GM12878 (cell line): ENCODE data around the gene LFNG. TPM values are rescaled to one million over a fixed set of nuclear protein-coding genes. Genes with fewer than 3 reads are reported as not detected.

Experiments used
- ATAC-seq: fragments of 200-7000 bp; cut with Tn5 transposase; 3 replicates; pipeline ENCODE4 v1.9.1; 2020; ENCODE audit warnings: mild to moderate bottlenecking, moderate library complexity
- BruUV-seq: library from RNA; stranded (reverse); fragments of 400-500 nt; replicated peaks from 2 replicates; lab custom pipeline; 2021; lab: Mats Ljungman, UMichigan
- CTCF ChIA-PET: fragments of 300-600 bp; sonication (Branson Sonifier 250); formaldehyde crosslinking; extraction: SDS; loops from one replicate; lab custom pipeline; 2021; ENCODE audit warnings: inconsistent platforms; lab: Yijun Ruan, JAX
- POLR2A ChIA-PET: fragments of 350-600 bp; formaldehyde crosslinking; extraction: SDS; loops from one replicate; lab custom pipeline; 2021; ENCODE audit warnings: inconsistent platforms; lab: Charles Lee
- RAD21 ChIA-PET: fragments of 300-600 bp; sonication (Branson Sonifier 250); formaldehyde crosslinking; loops from one replicate; lab custom pipeline; 2023; ENCODE audit warnings: antibody characterized with exemption; ENCODE audit not compliant: unreplicated experiment; lab: Charles Lee
- SMC1A ChIA-PET: fragments of 300-600 bp; sonication (Branson Sonifier 250); formaldehyde crosslinking; loops from one replicate; lab custom pipeline; 2023; ENCODE audit not compliant: unreplicated experiment, uncharacterized antibody; lab: Charles Lee
- DNase-seq: peaks from one replicate; pipeline ENCODE4 v3.0.0-alpha.2; 2011; ENCODE audit warnings: low read depth, low spot score
- FAIRE-seq: peaks from 3 replicates; lab custom pipeline; 2011; peaks lifted over from hg19 to GRCh38; lab: Jason Lieb, UNC
- H2AFZ ChIP-seq: 2 replicates; pipeline ENCODE4 v1.6.0; 2011; ENCODE audit warnings: low read depth, low read length, control low read depth; ENCODE audit not compliant: control insufficient read depth
- H3K27ac ChIP-seq: 2 replicates; pipeline ENCODE4 v1.5.1; 2011; ENCODE audit warnings: control low read depth; ENCODE audit not compliant: control insufficient read depth, insufficient read depth
- H3K27me3 ChIP-seq, 2 experiments: replicated peaks in 1 of 2; 2 replicates each; pipeline versions ENCODE4 v1.6.0 to v1.6.1; 2011; ENCODE audit warnings: low read length in 1 of 2; ENCODE audit not compliant: control insufficient read depth in 2 of 2, insufficient read depth in 2 of 2
- H3K36me3 ChIP-seq, 2 experiments: 2 replicates each; pipeline ENCODE4 v1.5.1; 2011; ENCODE audit warnings: low read length in 1 of 2; ENCODE audit not compliant: control insufficient read depth in 2 of 2, insufficient read depth in 2 of 2
- H3K4me1 ChIP-seq: 2 replicates; pipeline ENCODE4 v1.6.1; 2011; ENCODE audit warnings: mild to moderate bottlenecking, low read length, moderate library complexity, mixed read lengths; ENCODE audit not compliant: control insufficient read depth, insufficient read depth
- H3K4me2 ChIP-seq: 2 replicates; pipeline ENCODE4 v1.6.0; 2011; ENCODE audit warnings: control low read depth; ENCODE audit not compliant: control insufficient read depth, insufficient read depth
- H3K4me3 ChIP-seq: fragments of 200-600 bp; sonication (generic); 2 replicates; pipeline ENCODE4 v1.5.1; 2016
- H3K79me2 ChIP-seq: 2 replicates; pipeline ENCODE4 v1.6.0; 2011; ENCODE audit warnings: low read length; ENCODE audit not compliant: control insufficient read depth, insufficient read depth
- H3K9ac ChIP-seq: 2 replicates; pipeline ENCODE4 v1.8.0; 2011; ENCODE audit warnings: low read length, control low read depth, mixed read lengths; ENCODE audit not compliant: control insufficient read depth, insufficient read depth
- H3K9me3 ChIP-seq: replicated peaks from 3 replicates; pipeline ENCODE4 v1.5.1; 2011; ENCODE audit warnings: mild to moderate bottlenecking, low read length; ENCODE audit not compliant: control insufficient read depth, insufficient read depth
- H4K20me1 ChIP-seq: 2 replicates; pipeline ENCODE4 v1.6.0; 2011; ENCODE audit not compliant: control insufficient read depth, insufficient read depth
- BCLAF1 ChIP-seq: fragments of 450-650 bp; IDR thresholded peaks from 2 replicates; pipeline ENCODE4 v1.6.1; 2017; ENCODE audit warnings: antibody characterized with exemption, mild to moderate bottlenecking, moderate library complexity
- HDAC6 ChIP-seq: fragments of 200-600 bp; sonication (generic); IDR thresholded peaks from one replicate; pipeline ENCODE4 v1.8.0; 2017; ENCODE audit warnings: antibody characterized with exemption; ENCODE audit not compliant: unreplicated experiment
- ZBTB40 ChIP-seq: fragments of 450-650 bp; IDR thresholded peaks from 2 replicates; pipeline ENCODE4 v1.6.1; 2016; ENCODE audit warnings: mild to moderate bottlenecking, moderate library complexity, borderline replicate concordance
- WGBS: methylation state at CpG from one replicate; pipeline ENCODE4 v1.1.6; 2016; ENCODE audit warnings: low lambda C conversion rate; ENCODE audit not compliant: insufficient replicate concordance, insufficient coverage; ENCODE audit errors: missing lambda C conversion rate; 5-methylcytosine and 5-hydroxymethylcytosine counted together
- in situ Hi-C: fragments of 300-500 bp; cut with MboI; formaldehyde crosslinking; loops from 9 replicates; pipeline ENCODE4 v1.14.3; 2018; ENCODE audit warnings: mixed read lengths
- intact Hi-C: fragments of 100-400 bp; cut with micrococcal nuclease; formaldehyde crosslinking; loops from one replicate; pipeline ENCODE4 v1.14.2; 2022; ENCODE audit not compliant: unreplicated experiment
- polyA plus RNA-seq, 11 experiments: library from polyadenylated mRNA; depleted of rRNA in 4 of 11; unstranded in 6 of 11; stranded (reverse) in 5 of 11; fragments of >200 nt; fragmentation: Nextera tagmentation in 4 of 11; fragmentation: Illumina TruSeq in 1 of 11; extraction: Ambion mirVana in 4 of 11; extraction: Trizol in 1 of 11; gene quantifications; 1 replicate in 1 of 11; 2 replicates in 10 of 11; pipeline versions ENCODE4 v1.2.1 to v1.2.3, GENCODE V29; 2011 to 2016; ENCODE audit warnings: inconsistent platforms in 2 of 11, missing spikeins in 2 of 11, low read depth in 1 of 11
- total RNA-seq, 4 experiments: library from RNA; depleted of rRNA in 3 of 4; stranded (reverse); fragments of >200 nt in 3 of 4; fragmentation: Illumina TruSeq in 1 of 4; extraction: Trizol in 1 of 4; gene quantifications; 2 replicates each; pipeline versions ENCODE4 v1.2.1 to v1.2.3, GENCODE V29; 2013 to 2021
- TF ChIP-seq, protein P1 (sequence below): fragments of 150-350 bp; IDR thresholded peaks from 2 replicates; pipeline ENCODE4 v1.6.1; 2016; ENCODE audit warnings: low read depth, low read length
- TF ChIP-seq, protein P2 (sequence below): fragments of 450-650 bp; IDR thresholded peaks from 2 replicates; pipeline ENCODE4 v1.6.1; 2017; ENCODE audit warnings: mild to moderate bottlenecking

LFNG gene
- total and polyA plus RNA-seq, 10 of the 15 experiments (the other 5 are each of a cell fraction or from before 2014, with no cell fraction given): 0.09 to 0.68 (median 0.33) TPM; not detected in 2

- no peak for TF ChIP-seq BCLAF1
Measured at GRCh38 chr7:2515424-2516193, 4.0 kb upstream of the LFNG start (continued).

DNA sequence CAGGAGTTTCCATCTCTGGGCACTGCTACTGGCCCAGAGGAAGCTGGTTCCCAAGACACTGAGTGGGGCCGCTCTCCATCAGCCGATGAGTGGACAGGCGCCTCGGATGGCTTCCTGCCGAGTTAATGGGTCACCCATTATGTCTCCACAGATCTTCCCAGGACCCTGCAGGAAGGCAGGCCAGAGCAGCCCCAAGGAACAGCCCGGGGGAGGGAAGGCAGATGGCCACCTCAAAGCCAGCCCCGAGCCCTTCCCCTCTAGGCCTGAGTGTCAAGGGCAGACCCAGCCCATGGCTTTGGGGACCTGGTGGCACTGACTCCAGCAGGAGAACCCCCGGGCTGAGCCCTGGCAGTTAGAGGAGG is 3.4 kb upstream of the LFNG start:
- Histone ChIP-seq H3K27me3 (peaks cover 0 to 5% of the 10 kb centered on the region in 2 experiments; a peak in 2 of 4 replicates), H3K27ac (no peak overlapping the region), H3K79me2 (no peaks in the 10 kb centered on the region), H3K4me3 (no peak overlapping the region), H4K20me1 (no peaks in the 10 kb centered on the region), H2AFZ (no peak overlapping the region), H3K4me2 (no peak overlapping the region), H3K9me3 (no peaks in the 10 kb centered on the region), H3K9ac (no peak overlapping the region), H3K4me1 (peaks cover 22% of the 10 kb centered on the region), H3K36me3 (no peaks in the 10 kb centered on the region)
- 55% methylated on average over 8 of the region's 8 CpGs for WGBS
- intact Hi-C loops: no loop called here
- ChIA-PET SMC1A (interaction anchor here (0.6 kb wide), 1 partner anchor 35 kb away, joined by 3 read pairs; no protein-coding TSS in a partner anchor), CTCF (no interaction called here), POLR2A (no interaction called here), RAD21 (no interaction called here)
- BruUV-seq: no TSS peak
- DNase-seq (no peak), FAIRE-seq (no peak), ATAC-seq (no peak)
- in situ Hi-C loops: no loop called here
- no peak for TF ChIP-seq HDAC6
- no peak for TF ChIP-seq ZBTB40
- TF ChIP-seq, protein P1, sequence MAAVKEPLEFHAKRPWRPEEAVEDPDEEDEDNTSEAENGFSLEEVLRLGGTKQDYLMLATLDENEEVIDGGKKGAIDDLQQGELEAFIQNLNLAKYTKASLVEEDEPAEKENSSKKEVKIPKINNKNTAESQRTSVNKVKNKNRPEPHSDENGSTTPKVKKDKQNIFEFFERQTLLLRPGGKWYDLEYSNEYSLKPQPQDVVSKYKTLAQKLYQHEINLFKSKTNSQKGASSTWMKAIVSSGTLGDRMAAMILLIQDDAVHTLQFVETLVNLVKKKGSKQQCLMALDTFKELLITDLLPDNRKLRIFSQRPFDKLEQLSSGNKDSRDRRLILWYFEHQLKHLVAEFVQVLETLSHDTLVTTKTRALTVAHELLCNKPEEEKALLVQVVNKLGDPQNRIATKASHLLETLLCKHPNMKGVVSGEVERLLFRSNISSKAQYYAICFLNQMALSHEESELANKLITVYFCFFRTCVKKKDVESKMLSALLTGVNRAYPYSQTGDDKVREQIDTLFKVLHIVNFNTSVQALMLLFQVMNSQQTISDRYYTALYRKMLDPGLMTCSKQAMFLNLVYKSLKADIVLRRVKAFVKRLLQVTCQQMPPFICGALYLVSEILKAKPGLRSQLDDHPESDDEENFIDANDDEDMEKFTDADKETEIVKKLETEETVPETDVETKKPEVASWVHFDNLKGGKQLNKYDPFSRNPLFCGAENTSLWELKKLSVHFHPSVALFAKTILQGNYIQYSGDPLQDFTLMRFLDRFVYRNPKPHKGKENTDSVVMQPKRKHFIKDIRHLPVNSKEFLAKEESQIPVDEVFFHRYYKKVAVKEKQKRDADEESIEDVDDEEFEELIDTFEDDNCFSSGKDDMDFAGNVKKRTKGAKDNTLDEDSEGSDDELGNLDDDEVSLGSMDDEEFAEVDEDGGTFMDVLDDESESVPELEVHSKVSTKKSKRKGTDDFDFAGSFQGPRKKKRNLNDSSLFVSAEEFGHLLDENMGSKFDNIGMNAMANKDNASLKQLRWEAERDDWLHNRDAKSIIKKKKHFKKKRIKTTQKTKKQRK: no peak
- TF ChIP-seq, protein P2, sequence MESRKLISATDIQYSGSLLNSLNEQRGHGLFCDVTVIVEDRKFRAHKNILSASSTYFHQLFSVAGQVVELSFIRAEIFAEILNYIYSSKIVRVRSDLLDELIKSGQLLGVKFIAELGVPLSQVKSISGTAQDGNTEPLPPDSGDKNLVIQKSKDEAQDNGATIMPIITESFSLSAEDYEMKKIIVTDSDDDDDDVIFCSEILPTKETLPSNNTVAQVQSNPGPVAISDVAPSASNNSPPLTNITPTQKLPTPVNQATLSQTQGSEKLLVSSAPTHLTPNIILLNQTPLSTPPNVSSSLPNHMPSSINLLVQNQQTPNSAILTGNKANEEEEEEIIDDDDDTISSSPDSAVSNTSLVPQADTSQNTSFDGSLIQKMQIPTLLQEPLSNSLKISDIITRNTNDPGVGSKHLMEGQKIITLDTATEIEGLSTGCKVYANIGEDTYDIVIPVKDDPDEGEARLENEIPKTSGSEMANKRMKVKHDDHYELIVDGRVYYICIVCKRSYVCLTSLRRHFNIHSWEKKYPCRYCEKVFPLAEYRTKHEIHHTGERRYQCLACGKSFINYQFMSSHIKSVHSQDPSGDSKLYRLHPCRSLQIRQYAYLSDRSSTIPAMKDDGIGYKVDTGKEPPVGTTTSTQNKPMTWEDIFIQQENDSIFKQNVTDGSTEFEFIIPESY: no peak
